Left colon (tissue), 2 donors: ENCODE results near the gene SIRT4. TPM values are rescaled to one million over a fixed set of nuclear protein-coding genes. Genes with fewer than 3 reads are reported as not detected.

ENCODE experiments used
- ATAC-seq: fragments of 200-7000 bp; cut with Tn5 transposase; one replicate; pipeline ENCODE4 v1.9.1; 2020; ENCODE audit warnings: mild to moderate bottlenecking, moderate library complexity
- DNase-seq, 2 donors: peaks; one replicate each; pipeline ENCODE4 v3.0.0-alpha.2; 2020
- intact Hi-C, 2 donors: fragments of 100-400 bp; cut with DNase I in 1 of 2; cut with micrococcal nuclease in 1 of 2; formaldehyde crosslinking; loops; one replicate each; pipeline versions ENCODE4 v1.11.2 to v1.14.0; 2022; cut with DNase I, micrococcal nuclease
- total RNA-seq, 2 donors: library from RNA; stranded (reverse); fragmentation: NEBNext Ultra II Directional; extraction: Animal tissue kit (Norgen Biotek cat#: 25700); gene quantifications; one replicate each; pipeline ENCODE4 v1.2.1, GENCODE V29; 2021
- donor health status: DM: no; HTN: no; CAD: no.
- donor health status: DM: yes; HTN: yes; CAD: no.

Gene SIRT4
- total RNA-seq, 2 donors from 2014 or later = 1.2 to 1.3 TPM

DNA sequence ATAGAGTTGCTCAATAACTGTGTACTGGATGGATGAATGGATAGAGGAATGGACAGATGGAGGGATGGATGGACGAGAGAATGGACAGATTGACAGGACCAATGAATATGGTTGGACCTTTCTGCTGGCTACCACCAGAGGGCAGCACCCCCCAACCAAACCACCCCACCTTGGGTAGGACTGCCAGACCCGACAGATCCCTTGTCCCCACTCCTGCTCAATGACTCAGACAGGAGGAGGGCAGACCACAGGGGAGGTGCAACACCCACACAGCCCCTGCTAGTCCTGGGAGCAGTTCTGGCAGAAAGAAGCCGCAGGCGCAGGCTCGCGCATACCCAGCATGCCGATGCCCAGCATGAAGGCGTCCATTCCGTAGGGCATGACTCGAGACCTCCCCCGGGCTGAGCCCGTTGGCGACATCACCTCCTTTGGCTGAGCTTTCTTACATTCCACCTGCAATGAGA, 54.5 kb downstream of the SIRT4 start:
- intact Hi-C loops = loop anchor here (10.0 kb wide), 1 partner anchor 68 kb away; no protein-coding TSS in a partner anchor
- peak; percentile 89 for ATAC-seq
- DNase-seq = peak; percentile 52 to 75

DNA sequence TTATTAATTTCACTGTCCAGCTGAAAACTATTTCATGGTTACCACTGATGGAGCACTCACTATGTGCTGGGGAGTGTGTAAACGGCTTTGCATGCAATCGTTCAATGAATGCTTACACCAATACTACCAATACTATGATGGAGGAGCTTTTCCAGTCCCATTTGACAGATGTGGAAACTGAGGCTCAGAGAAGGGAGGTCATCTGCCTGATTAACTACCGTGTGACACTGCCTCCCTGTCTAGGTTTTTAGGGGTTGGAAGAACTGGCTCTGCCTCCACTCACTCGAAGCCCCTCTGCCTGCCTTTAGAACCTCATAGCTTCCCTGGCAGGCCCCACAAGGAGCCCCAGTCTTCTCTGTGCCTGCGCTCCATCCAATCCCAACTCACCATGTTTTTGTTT, 55.0 kb downstream of the SIRT4 start:
- no peak for ATAC-seq
- intact Hi-C loops = loop anchor here (10.0 kb wide), 1 partner anchor 68 kb away; no protein-coding TSS in a partner anchor
- no peak for DNase-seq

- intact Hi-C loops = loop anchor here (10.0 kb wide), 1 partner anchor 66 kb away; no protein-coding TSS in a partner anchor
- no peak for ATAC-seq
- no peak for DNase-seq
These were observed 56.4 kb downstream of the SIRT4 start for GRCh38 chr12:120358412-120359100.

DNA sequence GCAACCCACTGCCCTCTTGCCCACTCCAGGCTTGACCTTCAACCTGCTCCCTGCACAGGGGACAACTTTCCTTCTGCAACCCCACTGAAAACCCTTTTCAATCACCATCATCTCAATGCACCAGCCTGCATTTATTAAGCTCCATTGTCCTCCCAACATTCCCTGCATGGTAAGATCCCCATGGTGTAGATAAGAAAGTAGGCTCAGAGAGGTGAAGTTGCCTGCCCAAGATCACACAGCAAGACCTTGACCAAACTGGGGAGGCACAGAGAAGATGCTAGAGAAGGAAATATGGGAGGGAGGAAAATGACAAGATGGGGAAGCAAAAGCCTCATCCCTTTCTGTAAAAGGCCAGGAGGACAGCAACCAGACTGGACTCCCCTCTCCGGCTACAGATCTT, 57.0 kb downstream of the SIRT4 start:
- intact Hi-C loops = loop anchor here (10.0 kb wide), 1 partner anchor 66 kb away; no protein-coding TSS in a partner anchor
- ATAC-seq (no peak), DNase-seq (no peak)

DNA sequence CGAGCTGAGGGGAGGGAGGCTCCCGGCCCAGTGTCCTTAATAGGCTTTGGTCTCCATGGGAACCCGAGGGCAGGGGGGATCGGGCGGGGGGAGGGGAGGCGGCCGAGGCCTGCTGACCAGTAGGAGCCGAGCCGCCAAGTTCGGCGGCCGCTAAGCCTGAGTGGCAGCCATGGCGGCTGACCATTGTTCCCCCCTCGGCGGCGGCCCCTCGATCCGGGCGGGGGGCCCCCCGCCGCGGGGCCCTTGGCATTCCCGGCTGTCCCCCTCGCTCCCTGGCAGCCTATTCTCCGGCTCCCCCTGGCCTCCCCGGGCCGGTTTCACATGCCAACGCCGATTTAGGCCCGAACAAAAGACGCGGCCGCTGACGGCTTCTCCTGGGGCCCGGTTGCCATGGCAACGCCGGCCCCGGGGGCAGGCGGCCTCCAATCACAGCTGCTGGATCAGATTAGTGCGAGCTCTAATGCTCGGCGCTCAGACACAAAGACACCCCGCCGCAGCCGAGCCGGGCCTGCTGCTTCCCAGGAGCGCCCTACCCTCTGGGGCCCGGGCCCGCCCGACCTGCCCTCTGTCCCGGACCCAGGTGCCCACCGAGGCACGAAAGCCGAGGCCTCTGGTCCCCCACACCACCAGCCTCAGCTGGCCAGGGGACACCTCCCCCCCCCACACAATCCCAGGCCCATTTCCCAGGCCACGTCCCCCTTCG, 59.5 kb downstream of the SIRT4 start:
- intact Hi-C loops = no loop called here
- DNase-seq (no peak), ATAC-seq (no peak)

Other genes with a start within 250 kb of the SIRT4 start
- 10 to 100 TPM; 47.8 to 52.7 TPM for gene RAB35, start 185.6 kb upstream of the SIRT4 start, total RNA-seq
- 10 to 100 TPM; 61.3 to 78.8 TPM for gene GCN1, start 107.6 kb upstream of the SIRT4 start, total RNA-seq
- gene RPLP0, start 101.2 kb upstream of the SIRT4 start, total RNA-seq = 1,000 to 10,000 TPM; 1,414 to 1,580 TPM
- gene PXN, start 36.6 kb upstream of the SIRT4 start, total RNA-seq = 100 to 1,000 TPM; 161 to 164 TPM
- gene RNU4-2, start 10.4 kb upstream of the SIRT4 start, total RNA-seq = 1,000 to 10,000 TPM; 7,104 to 9,174 TPM
- 1,000 to 10,000 TPM; 2,546 to 2,662 TPM for gene RNU4-1, start 9.1 kb upstream of the SIRT4 start, total RNA-seq
- gene PLA2G1B, start 25.5 kb downstream of the SIRT4 start, total RNA-seq = not detected
- 1 to 10 TPM; 3.4 to 7.4 TPM for gene MSI1, start 66.8 kb downstream of the SIRT4 start, total RNA-seq
- 1,000 to 10,000 TPM in 1 of 2 donors, 100 to 1,000 TPM in 1; 936 to 1,140 TPM for gene COX6A1, start 135.8 kb downstream of the SIRT4 start, total RNA-seq
- 10 to 100 TPM; 14.1 to 20.1 TPM for gene TRIAP1, start 144.1 kb downstream of the SIRT4 start, total RNA-seq
- 10 to 100 TPM; 18.9 to 32.7 TPM for gene GATC, start 144.1 kb downstream of the SIRT4 start, total RNA-seq
- gene SRSF9, start 167.4 kb downstream of the SIRT4 start, total RNA-seq = 100 to 1,000 TPM; 135 to 143 TPM
- 100 to 1,000 TPM; 338 to 371 TPM for gene DYNLL1, start 193.8 kb downstream of the SIRT4 start, total RNA-seq
- 10 to 100 TPM; 31.2 to 35.1 TPM for gene COQ5, start 226.8 kb downstream of the SIRT4 start, total RNA-seq
- gene RNF10, start 232.0 kb downstream of the SIRT4 start, total RNA-seq = 100 to 1,000 TPM; 211 to 223 TPM